Metanephros (tissue), 1 donor: ENCODE results near the gene PIK3C3. TPM values are rescaled to one million over a fixed set of nuclear protein-coding genes. Genes with fewer than 3 reads are reported as not detected.

ENCODE experiments used
- total RNA-seq: library from RNA; depleted of rRNA; stranded (reverse); fragments of >200 nt; gene quantifications from one replicate; pipeline ENCODE4 v1.2.3, GENCODE V29; 2014

The PIK3C3 gene
- total RNA-seq: 59.1 TPM

GRCh38 chr18:41954827-41955613 is at the start of gene PIK3C3:
TSS of gene PIK3C3 (plus strand) at chr18:41955234. CDS start at chr18:41955292, 58 bp downstream.

